Hepatocyte (in vitro differentiated cells): ENCODE data around the gene HLA-E. TPM values are rescaled to one million over a fixed set of nuclear protein-coding genes. Genes with fewer than 3 reads are reported as not detected.
"Not testable (repeated sequence)": the region's sequence is repeated elsewhere in the genome, so short reads cannot be mapped to it uniquely, and the experiment has no call there.

Experiments
- DNase-seq: peaks from one replicate; pipeline ENCODE4 v3.0.0-alpha.2; 2016; ENCODE audit warnings: low spot score
- H2AFZ ChIP-seq: fragments of 200-600 bp; sonication (generic); 2 replicates; pipeline ENCODE4 v1.6.0; 2016; ENCODE audit warnings: antibody characterized with exemption, mild to moderate bottlenecking
- H3K27ac ChIP-seq: fragments of 200-600 bp; sonication (generic); 2 replicates; pipeline ENCODE4 v1.5.1; 2016; ENCODE audit warnings: mild to moderate bottlenecking
- H3K27me3 ChIP-seq: fragments of 200-600 bp; sonication (generic); 2 replicates; pipeline ENCODE4 v1.6.1; 2016
- H3K36me3 ChIP-seq: fragments of 200-600 bp; sonication (generic); replicated peaks from 2 replicates; pipeline ENCODE4 v1.5.1; 2016; ENCODE audit warnings: low read depth; ENCODE audit not compliant: insufficient read depth
- H3K4me1 ChIP-seq: fragments of 200-600 bp; sonication (generic); 2 replicates; pipeline ENCODE4 v1.5.1; 2016; ENCODE audit warnings: mild to moderate bottlenecking, moderate library complexity; ENCODE audit not compliant: insufficient read depth
- H3K4me2 ChIP-seq: fragments of 200-600 bp; sonication (generic); 2 replicates; pipeline ENCODE4 v1.6.0; 2016
- H3K4me3 ChIP-seq: fragments of 200-600 bp; sonication (generic); 2 replicates; pipeline ENCODE4 v1.5.1; 2016; ENCODE audit warnings: mild to moderate bottlenecking
- H3K79me2 ChIP-seq: fragments of 200-600 bp; sonication (generic); 2 replicates; pipeline ENCODE4 v1.6.0; 2017; ENCODE audit warnings: mild to moderate bottlenecking
- H3K9me2 ChIP-seq: fragments of 200-600 bp; sonication (generic); replicated peaks from 2 replicates; pipeline ENCODE4 v1.6.0; 2017; ENCODE audit warnings: mild to moderate bottlenecking; ENCODE audit not compliant: insufficient read depth
- H3K9me3 ChIP-seq: fragments of 200-600 bp; sonication (generic); 2 replicates; pipeline ENCODE4 v1.5.1; 2016; ENCODE audit warnings: low read depth, mild to moderate bottlenecking
- H4K20me1 ChIP-seq: fragments of 200-600 bp; sonication (generic); 2 replicates; pipeline ENCODE4 v1.6.0; 2016; ENCODE audit warnings: mild to moderate bottlenecking; ENCODE audit not compliant: insufficient read depth, poor library complexity, severe bottlenecking
- EZH2 ChIP-seq: fragments of 200-600 bp; sonication (generic); IDR thresholded peaks from 2 replicates; pipeline ENCODE4 v1.6.1; 2016; ENCODE audit warnings: antibody characterized with exemption, mild to moderate bottlenecking, borderline replicate concordance
- EZH2phosphoT487 ChIP-seq: fragments of 200-600 bp; sonication (generic); IDR thresholded peaks from one replicate; pipeline ENCODE4 v1.6.1; 2018; ENCODE audit warnings: antibody characterized with exemption, mild to moderate bottlenecking, low read depth, moderate library complexity; ENCODE audit not compliant: unreplicated experiment, severe bottlenecking
- WGBS: methylation state at CpG from one replicate; pipeline ENCODE4 v1.1.6; 2016; ENCODE audit warnings: low lambda C conversion rate; ENCODE audit errors: missing lambda C conversion rate; 5-methylcytosine and 5-hydroxymethylcytosine counted together
- polyA plus RNA-seq: library from polyadenylated mRNA; unstranded; fragments of >200 nt; fragmentation: Nextera tagmentation; extraction: Ambion mirVana; gene quantifications from 2 replicates; pipeline ENCODE4 v1.2.1, GENCODE V29; 2016
- total RNA-seq: library from RNA; depleted of rRNA; stranded (reverse); fragments of >200 nt; gene quantifications from 2 replicates; pipeline ENCODE4 v1.2.3, GENCODE V29; 2014
- TF ChIP-seq, protein P1 (sequence below): fragments of 200-600 bp; sonication (generic); IDR thresholded peaks from 2 replicates; pipeline ENCODE4 v1.5.1; 2016; ENCODE audit warnings: antibody characterized with exemption, mild to moderate bottlenecking; ENCODE audit not compliant: poor library complexity

HLA-E gene
- total and polyA plus RNA-seq, 2 experiments from 2014 or later = 141 to 158 TPM

DNA sequence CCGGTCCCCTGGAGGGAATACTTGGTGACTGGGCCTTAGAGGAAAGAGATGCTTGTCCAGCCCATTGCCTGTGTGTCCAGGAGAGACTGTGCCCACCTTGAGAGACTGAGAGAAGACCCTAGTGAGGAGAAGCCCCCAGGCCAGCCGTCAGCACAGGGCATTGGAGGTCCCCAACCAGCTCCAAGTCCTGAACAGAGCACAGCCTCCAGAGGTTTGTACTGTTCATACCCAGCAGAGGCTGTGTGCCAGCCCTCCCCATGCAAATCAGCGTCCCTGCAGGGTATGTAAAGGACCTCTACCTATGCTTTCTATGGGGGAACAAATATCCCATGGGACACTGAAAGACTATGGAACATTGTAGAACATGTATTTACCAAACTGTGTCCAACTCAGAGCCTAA, 8.4 kb downstream of the HLA-E start:
- Histone ChIP-seq H3K36me3 (no peaks in the 10 kb centered on the region), H3K9me3 (no peaks in the 10 kb centered on the region), H4K20me1 (no peaks in the 10 kb centered on the region), H3K4me2 (no peak overlapping the region), H3K27me3 (no peaks in the 10 kb centered on the region), H3K79me2 (no peaks in the 10 kb centered on the region), H2AFZ (no peak overlapping the region), H3K27ac (no peak overlapping the region), H3K4me3 (no peak overlapping the region), H3K4me1 (no peaks in the 10 kb centered on the region), H3K9me2 (no peaks in the 10 kb centered on the region)
- DNase-seq = no peak
- TF ChIP-seq, protein P1, sequence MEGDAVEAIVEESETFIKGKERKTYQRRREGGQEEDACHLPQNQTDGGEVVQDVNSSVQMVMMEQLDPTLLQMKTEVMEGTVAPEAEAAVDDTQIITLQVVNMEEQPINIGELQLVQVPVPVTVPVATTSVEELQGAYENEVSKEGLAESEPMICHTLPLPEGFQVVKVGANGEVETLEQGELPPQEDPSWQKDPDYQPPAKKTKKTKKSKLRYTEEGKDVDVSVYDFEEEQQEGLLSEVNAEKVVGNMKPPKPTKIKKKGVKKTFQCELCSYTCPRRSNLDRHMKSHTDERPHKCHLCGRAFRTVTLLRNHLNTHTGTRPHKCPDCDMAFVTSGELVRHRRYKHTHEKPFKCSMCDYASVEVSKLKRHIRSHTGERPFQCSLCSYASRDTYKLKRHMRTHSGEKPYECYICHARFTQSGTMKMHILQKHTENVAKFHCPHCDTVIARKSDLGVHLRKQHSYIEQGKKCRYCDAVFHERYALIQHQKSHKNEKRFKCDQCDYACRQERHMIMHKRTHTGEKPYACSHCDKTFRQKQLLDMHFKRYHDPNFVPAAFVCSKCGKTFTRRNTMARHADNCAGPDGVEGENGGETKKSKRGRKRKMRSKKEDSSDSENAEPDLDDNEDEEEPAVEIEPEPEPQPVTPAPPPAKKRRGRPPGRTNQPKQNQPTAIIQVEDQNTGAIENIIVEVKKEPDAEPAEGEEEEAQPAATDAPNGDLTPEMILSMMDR = no peak
- TF ChIP-seq EZH2 (no peak), EZH2phosphoT487 (no peak)
- 83% methylated on average over 3 of the region's 3 CpGs for WGBS

DNA sequence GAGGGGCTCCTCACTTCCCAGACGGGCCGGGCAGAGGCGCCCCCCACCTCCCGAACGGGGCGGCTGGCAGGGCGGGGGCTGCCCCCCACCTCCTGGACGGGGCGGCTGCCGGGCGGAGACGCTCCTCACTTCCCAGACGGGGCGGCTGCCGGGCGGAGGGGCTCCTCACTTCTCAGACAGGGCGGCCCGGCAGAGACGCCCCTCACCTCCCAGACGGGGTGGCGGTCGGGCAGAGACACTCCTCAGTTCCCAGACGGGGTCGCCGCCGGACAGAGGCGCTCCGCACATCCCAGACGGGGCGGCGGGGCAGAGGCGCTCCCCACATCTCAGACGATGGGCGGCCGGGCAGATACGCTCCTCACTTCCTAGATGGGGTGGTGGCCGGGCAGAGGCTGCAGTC, 9.4 kb downstream of the HLA-E start:
- DNase-seq, H3K36me3 ChIP-seq, H3K9me3 ChIP-seq, H3K4me3 ChIP-seq, H3K79me2 ChIP-seq, H3K9me2 ChIP-seq, H3K4me2 ChIP-seq, H3K27ac ChIP-seq, H3K27me3 ChIP-seq, H4K20me1 ChIP-seq, H2AFZ ChIP-seq, H3K4me1 ChIP-seq: not testable (repeated sequence)
- 92% methylated on average over 19 of the region's 37 CpGs for WGBS

DNA sequence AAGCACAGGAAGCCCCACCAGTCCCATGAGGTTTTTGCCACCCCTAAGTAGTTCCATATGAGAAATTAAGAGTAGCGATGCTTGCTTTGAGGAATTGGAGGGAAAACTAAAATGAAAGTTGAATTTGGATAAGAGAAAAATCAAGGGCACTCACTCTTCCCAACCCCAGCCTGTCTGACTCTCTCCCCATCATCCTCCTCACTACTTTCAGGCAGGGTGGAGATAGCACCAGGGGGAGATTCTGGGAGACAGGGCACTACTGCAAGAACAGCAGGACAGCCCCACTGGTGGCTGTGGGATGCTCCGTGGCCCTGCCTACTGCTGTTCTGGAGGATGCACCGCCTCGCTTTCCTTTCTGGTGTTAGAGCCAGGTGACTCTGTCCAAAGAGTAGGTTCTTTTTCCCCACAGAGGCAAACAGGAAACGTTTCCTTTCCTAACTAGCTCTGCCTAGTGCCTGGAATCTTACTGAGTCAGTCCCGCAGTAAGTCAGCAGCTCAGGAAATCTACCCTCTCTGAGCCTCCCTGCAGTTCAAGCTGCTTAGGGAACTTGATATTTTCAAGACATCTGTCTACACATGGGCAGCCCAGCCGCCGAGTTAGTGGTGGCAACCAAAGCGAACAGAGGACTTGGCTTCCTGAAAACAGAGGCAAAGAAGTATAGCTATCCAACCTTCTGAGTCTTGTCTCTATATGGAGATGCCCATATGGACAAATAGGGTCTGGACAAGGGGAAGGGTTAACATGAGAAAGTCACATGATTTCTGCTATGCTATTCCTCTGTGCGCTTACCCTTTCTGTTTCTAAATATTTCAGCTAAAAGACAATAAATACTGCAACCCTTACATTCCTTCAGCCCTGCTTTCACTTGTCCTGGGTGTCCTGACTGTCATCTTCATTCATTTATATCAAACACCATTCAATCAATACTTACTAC, 11.4 kb downstream of the HLA-E start:
- Histone ChIP-seq H3K4me1 (no peaks in the 10 kb centered on the region), H3K27ac (no peak overlapping the region), H3K36me3 (no peaks in the 10 kb centered on the region), H3K9me3 (no peaks in the 10 kb centered on the region), H3K79me2 (no peaks in the 10 kb centered on the region), H2AFZ (no peak overlapping the region), H4K20me1 (no peaks in the 10 kb centered on the region), H3K4me2 (no peak overlapping the region), H3K27me3 (no peaks in the 10 kb centered on the region), H3K9me2 (no peaks in the 10 kb centered on the region), H3K4me3 (no peak overlapping the region)
- DNase-seq = no peak
- WGBS = 72% methylated on average over 10 of the region's 10 CpGs
- TF ChIP-seq, protein P1 = no peak
- TF ChIP-seq EZH2 (no peak), EZH2phosphoT487 (no peak)

DNA sequence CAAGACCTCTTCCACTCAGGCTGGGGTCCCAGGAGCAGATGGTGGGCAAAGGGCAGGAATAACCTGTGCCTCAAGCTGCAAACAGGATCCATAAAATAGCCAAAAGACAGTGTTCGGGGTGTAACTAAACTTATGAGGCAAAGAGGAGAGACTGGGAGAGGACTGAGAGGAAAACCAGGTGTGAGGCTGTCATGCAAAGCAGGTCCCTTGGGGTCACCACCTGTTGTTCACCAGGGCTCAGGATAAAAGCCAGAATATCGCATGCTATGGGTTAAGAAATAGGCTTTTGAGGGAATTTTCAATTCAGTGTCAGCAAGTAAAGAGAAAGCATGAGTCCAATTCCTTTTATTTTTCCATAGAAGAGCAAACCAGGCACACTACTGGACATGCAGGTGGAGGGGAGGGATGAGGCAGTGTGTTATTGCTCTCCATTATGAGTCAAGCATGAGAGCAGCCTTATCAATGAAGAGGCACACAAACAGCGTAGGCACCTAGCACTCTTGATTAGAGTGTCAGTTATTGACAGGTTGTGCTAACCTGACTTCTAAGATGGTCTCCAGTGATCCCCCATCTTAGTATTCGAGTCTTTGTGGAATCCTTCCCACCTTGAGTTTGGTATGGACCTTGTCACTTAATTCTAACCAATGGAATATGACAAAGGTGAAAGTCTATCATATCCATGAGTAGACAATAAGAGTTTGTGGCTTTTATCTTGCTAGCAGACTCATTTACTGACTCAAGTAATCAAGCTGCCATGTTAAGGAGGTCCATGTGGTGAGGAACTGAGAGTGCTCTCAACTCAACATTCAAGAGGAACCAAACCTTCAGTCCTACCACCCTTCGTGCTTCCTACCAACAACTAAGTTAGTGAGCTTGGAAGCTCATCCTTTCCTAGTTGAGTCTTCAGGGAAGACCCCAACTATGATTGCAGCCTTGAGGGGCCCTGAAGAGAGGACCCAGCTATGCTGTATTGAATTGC, 18.8 kb downstream of the HLA-E start:
- no peaks in the 10 kb centered on the region for H3K9me3 ChIP-seq
- no peaks in the 10 kb centered on the region for H3K9me2 ChIP-seq
- 74% methylated on average over 5 of the region's 5 CpGs for WGBS
- H3K36me3 ChIP-seq = no peaks in the 10 kb centered on the region
- TF ChIP-seq EZH2 (no peak), EZH2phosphoT487 (no peak)
- TF ChIP-seq, protein P1 = no peak
- no peak overlapping the region for H2AFZ ChIP-seq
- H3K4me3 ChIP-seq = no peak overlapping the region
- no peak for DNase-seq
- H4K20me1 ChIP-seq = no peaks in the 10 kb centered on the region
- no peak overlapping the region for H3K4me2 ChIP-seq
- H3K27me3 ChIP-seq = no peaks in the 10 kb centered on the region
- no peaks in the 10 kb centered on the region for H3K4me1 ChIP-seq
- H3K27ac ChIP-seq = no peak overlapping the region
- no peaks in the 10 kb centered on the region for H3K79me2 ChIP-seq
